GM10266 (cell line): Measurements from ENCODE around the gene COL23A1.

Experiments used
- DNase-seq: peaks from one replicate; pipeline ENCODE4 v3.0.0; 2012; ENCODE audit errors: extremely low spot score
- CTCF ChIP-seq: IDR thresholded peaks from 2 replicates; pipeline ENCODE4 v1.5.1; 2012; ENCODE audit warnings: mild to moderate bottlenecking, low read depth; ENCODE audit not compliant: control insufficient read depth, insufficient read depth; ENCODE audit errors: missing control alignments

COL23A1 gene

GRCh38 chr5:178324481-178325310 is 265.5 kb downstream of the COL23A1 start:
- DNase-seq: peak; percentile 34
- no peak for TF ChIP-seq CTCF

DNA sequence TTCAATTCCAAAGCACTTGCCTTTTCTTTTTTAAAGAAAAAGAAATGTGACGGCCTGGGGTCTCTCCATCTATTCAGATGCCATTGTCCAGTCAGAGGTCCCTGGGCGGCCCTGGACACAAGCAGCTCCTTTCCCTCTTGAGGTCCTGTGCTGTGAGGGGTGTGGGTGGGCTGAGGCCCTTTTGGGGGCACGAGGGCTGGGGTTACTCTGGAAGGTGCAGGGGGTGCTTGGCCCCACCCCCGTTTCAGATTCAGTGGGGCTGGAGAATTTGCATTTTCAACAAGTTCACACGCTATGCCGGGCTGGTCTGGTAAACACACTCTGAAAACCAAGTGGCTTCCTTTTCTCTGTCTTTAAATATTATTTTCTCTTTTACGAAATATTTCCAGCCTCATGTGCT is 266.2 kb downstream of the COL23A1 start:
- peak; percentile 36 for DNase-seq
- no peak for TF ChIP-seq CTCF

- no peak for DNase-seq
- TF ChIP-seq CTCF: no peak
Measured at GRCh38 chr5:178323541-178323865, 266.7 kb downstream of the COL23A1 start.

DNA sequence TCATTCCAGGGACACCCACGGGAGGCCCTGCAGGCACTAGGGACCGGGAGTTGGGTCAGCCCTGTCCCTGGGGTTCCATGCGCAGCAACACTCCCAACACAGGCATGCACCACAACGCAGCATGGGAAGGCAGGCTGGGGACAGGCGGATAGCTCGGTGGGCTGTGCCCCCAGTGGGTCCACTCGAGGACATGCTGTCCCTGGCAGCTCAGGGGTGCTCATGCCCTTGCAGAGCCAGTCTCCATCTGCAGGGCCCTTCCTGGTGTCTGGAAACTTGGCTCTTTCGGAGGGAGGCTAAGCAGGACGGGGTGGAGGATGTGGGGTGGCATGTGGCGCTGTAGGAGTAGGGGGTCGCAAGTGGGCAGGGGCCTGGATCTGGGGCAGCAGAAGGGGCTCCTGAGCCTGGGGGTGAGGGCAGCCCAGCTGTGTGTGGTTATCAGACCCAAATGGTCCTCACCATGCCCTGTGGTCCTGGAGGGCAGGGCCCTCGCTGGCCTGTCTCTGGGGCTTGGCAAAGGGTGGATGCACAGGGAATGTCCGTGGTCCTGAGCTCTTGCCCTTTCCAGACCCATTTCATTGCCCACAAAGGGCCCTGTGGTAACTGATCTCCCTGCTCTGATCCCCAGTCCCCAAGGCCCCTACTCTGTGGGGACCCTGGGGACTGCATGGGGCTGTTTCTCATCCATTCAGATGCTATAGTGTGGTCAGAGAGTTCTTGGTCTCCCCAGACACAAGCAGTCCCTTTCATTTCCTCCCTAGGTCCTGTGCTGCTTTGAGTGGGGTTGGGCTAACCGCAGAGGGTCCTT is 267.3 kb downstream of the COL23A1 start:
- TF ChIP-seq CTCF: no peak
- DNase-seq: no peak

GRCh38 chr5:178320281-178320855 is 269.8 kb downstream of the COL23A1 start:
- no peak for TF ChIP-seq CTCF
- DNase-seq: no peak

GRCh38 chr5:178319541-178320041 is 270.6 kb downstream of the COL23A1 start:
- TF ChIP-seq CTCF: no peak
- DNase-seq: no peak
